ENCODE measurements around the gene ADPGK.

GRCh38 chr15:72790302-72790910, 6.8 kb upstream of the ADPGK start:
- no peak for TF ChIP-seq CTCF (conservative IDR thresholded peaks at IDR 0.05; ENCODE audit: low read depth, low read length)
- TF ChIP-seq EZH2 (IDR thresholded peaks at IDR 0.05; ENCODE audit: borderline replicate concordance, low read depth, low read length, poor library complexity, severe bottlenecking): no peak

All from A673 (cell line).